HUES64 (cell line): ENCODE data around the gene TMEM178B.
"Not testable (repeated sequence)": the region's sequence is repeated elsewhere in the genome, so short reads cannot be mapped to it uniquely, and the experiment has no call there.

Experiments used
- H3K27ac ChIP-seq: 2 replicates; pipeline ENCODE4 v1.7.0; 2013; ENCODE audit warnings: low read depth, low read length, inconsistent platforms
- H3K27me3 ChIP-seq: 2 replicates; pipeline ENCODE4 v1.6.1; 2013; ENCODE audit warnings: mild to moderate bottlenecking, low read length; ENCODE audit not compliant: insufficient read depth
- H3K36me3 ChIP-seq: 2 replicates; pipeline ENCODE4 v1.6.1; 2013; ENCODE audit warnings: mild to moderate bottlenecking, low read length; ENCODE audit not compliant: insufficient read depth
- H3K4me1 ChIP-seq: 2 replicates; pipeline ENCODE4 v1.6.1; 2013; ENCODE audit warnings: mild to moderate bottlenecking, low read length, moderate library complexity; ENCODE audit not compliant: insufficient read depth
- H3K4me3 ChIP-seq: 2 replicates; pipeline ENCODE4 v1.5.1; 2013; ENCODE audit warnings: mild to moderate bottlenecking, low read length, moderate library complexity
- H3K9ac ChIP-seq: 2 replicates; pipeline ENCODE4 v1.6.1; 2013; ENCODE audit warnings: mild to moderate bottlenecking, low read depth, low read length
- H3K9me3 ChIP-seq: 2 replicates; pipeline ENCODE4 v1.6.1; 2013; ENCODE audit warnings: low read depth, low read length; ENCODE audit not compliant: insufficient read depth
- WGBS: fragments of 150-250, 120-280 bp; methylation state at CpG from one replicate; pipeline ENCODE4 v1.1.7; 2013; ENCODE audit warnings: missing lambda C conversion rate; 5-methylcytosine and 5-hydroxymethylcytosine counted together

TMEM178B gene

DNA sequence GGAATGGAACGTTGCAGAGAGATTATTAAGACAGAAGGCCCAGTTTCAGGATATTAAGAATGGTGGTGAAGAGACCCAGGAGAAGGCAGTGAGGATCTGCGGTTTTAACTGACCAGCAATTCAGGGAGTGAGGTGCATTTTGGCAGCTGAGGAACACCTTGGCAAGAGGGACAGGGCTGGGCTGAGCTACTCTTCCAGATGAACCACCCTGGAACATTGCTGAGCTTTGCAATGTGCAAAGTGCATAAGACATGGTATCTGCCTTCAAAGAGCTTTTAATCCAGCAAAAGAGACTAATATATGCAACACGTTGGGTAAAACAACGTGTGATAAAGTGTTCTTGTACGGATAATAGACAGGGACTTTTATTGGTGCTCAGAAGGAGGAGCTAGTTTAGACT is 296.3 kb downstream of the TMEM178B start:
- no peak overlapping the region for H3K9ac ChIP-seq
- no peaks in the 10 kb centered on the region for H3K9me3 ChIP-seq
- H3K4me3 ChIP-seq = no peak overlapping the region
- no peaks in the 10 kb centered on the region for H3K36me3 ChIP-seq
- H3K27ac ChIP-seq = no peak overlapping the region
- peaks cover 30% of the 10 kb centered on the region for H3K4me1 ChIP-seq
- no peaks in the 10 kb centered on the region for H3K27me3 ChIP-seq
- 92% methylated on average over 5 of the region's 5 CpGs for WGBS

DNA sequence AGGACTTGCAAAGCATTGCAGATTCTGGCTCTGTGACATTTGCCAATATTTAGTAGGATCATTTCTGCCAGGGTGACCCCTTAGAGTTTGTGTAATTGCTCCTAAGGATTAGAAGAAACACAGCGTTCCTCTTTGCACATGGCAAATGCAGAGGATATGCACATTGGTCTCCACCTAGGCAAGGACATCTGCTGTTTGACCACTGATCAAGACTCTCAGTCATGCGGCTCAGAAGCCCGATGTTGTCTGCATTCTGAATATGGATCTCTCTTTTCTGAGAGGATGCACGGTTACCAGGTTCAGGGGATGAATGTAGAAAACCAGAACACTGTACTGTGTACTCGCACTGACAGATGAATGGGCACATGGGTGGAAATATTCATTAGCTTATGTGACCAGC is 296.8 kb downstream of the TMEM178B start:
- Histone ChIP-seq H3K36me3 (no peaks in the 10 kb centered on the region), H3K4me3 (no peak overlapping the region), H3K9ac (no peak overlapping the region), H3K9me3 (no peaks in the 10 kb centered on the region), H3K27ac (no peak overlapping the region), H3K4me1 (peaks cover 28% of the 10 kb centered on the region), H3K27me3 (no peaks in the 10 kb centered on the region)
- WGBS = 95% methylated on average over 5 of the region's 5 CpGs

DNA sequence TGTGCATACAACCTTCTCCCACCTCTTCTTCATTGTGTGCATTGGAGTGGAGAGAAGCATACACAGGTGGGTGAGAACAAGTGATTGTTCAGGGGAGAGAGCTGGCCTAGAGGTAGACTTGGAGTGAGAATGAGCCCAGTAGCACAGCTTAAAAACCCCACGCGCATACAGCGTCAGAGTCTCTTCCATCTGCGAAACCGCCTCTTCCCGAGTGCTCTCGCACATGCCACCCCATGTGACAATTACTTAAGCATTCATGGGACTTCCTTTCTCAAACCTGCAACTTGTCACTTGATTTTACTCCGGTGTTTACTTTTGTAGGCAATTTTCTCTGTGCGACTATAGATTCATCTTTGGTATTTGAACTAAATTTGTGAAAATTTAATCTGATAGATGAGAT is 300.6 kb downstream of the TMEM178B start:
- Histone ChIP-seq H3K4me3 (no peak overlapping the region), H3K9ac (no peak overlapping the region), H3K36me3 (no peaks in the 10 kb centered on the region), H3K27ac (no peak overlapping the region), H3K4me1 (no peaks in the 10 kb centered on the region), H3K27me3 (no peaks in the 10 kb centered on the region), H3K9me3 (peaks cover 5% of the 10 kb centered on the region; the same call in 1 of the 2 replicates)
- 96% methylated on average over 9 of the region's 9 CpGs for WGBS

DNA sequence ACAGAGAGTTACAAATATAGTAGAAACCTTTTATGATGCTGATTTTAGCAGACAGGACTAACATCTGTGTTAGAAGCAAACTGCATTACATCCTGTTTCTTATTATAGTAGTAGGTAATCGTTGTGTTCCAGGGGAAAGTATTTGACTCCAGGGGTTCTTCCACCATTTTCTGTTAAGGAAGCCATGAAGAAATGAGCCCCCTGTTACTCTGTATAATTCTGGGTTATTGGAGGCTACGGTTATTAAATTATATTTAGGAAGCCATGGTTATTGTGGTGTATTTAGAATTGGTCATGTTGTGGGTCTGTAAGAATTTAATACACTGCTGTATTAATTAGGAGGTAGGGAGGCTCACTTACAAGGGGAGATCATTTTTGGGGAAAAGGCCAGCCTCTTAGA is 301.6 kb downstream of the TMEM178B start:
- WGBS = 95% methylated on average over 2 of the region's 2 CpGs
- no peaks in the 10 kb centered on the region for H3K36me3 ChIP-seq
- H3K4me3 ChIP-seq = no peak overlapping the region
- no peaks in the 10 kb centered on the region for H3K4me1 ChIP-seq
- H3K9me3 ChIP-seq = peaks cover 5% of the 10 kb centered on the region; the same call in 1 of the 2 replicates
- H3K27me3 ChIP-seq = no peaks in the 10 kb centered on the region
- no peak overlapping the region for H3K27ac ChIP-seq
- H3K9ac ChIP-seq = no peak overlapping the region

DNA sequence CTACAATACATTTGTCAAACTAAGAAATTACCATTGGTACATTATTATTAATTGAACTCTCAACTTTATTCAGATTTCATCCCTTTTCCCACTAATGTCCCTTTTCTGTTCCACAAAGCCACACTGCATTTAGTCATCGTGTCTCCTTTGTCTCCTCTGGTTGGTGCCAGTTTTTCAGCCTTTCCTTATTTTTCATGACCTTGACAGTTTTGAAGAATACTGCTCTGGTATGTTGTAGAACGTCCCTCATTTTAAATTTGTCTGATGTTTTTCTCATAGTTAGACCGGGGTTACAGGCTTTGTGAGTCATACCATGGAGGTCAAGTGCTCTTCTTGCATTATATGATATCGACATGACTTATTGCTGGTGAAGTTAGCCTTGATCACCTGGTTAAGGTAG is 304.0 kb downstream of the TMEM178B start:
- H3K27ac ChIP-seq = no peak overlapping the region

DNA sequence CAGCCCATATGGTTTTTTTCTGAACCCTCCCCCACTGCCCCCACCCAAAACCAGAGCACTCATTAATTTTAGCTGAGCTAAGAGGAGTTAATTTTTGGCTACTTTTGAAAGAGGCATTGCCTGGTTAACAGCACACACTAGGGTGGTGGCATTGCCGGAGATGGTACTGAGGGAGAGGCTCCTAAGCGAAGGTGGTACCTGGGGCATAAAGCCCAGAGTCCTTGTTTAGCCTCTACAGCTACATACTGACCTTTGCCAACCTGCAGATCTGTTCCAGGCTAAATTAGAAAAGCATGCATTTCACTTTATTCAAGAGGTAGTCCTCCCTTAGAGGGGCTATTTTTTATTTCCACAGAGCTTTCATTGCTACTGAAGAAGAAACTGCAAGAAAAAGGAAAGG is 304.5 kb downstream of the TMEM178B start:
- no peak overlapping the region for H3K27ac ChIP-seq
- H3K4me3 ChIP-seq = no peak overlapping the region
- no peaks in the 10 kb centered on the region for H3K27me3 ChIP-seq
- H3K9me3 ChIP-seq = peaks cover 5% of the 10 kb centered on the region; the same call in 1 of the 2 replicates
- 94% methylated on average over 2 of the region's 2 CpGs for WGBS
- H3K4me1 ChIP-seq = no peaks in the 10 kb centered on the region
- no peaks in the 10 kb centered on the region for H3K36me3 ChIP-seq
- no peak overlapping the region for H3K9ac ChIP-seq

More for the DNA sequence above, 304.0 kb downstream of the TMEM178B start:
- no peaks in the 10 kb centered on the region for H3K4me1 ChIP-seq
- no peak overlapping the region for H3K4me3 ChIP-seq
- H3K36me3 ChIP-seq = no peaks in the 10 kb centered on the region
- 95% methylated on average over 4 of the region's 4 CpGs for WGBS
- H3K27me3 ChIP-seq = no peaks in the 10 kb centered on the region
- H3K9ac ChIP-seq = no peak overlapping the region
- peaks cover 5% of the 10 kb centered on the region; the same call in 1 of the 2 replicates for H3K9me3 ChIP-seq

DNA sequence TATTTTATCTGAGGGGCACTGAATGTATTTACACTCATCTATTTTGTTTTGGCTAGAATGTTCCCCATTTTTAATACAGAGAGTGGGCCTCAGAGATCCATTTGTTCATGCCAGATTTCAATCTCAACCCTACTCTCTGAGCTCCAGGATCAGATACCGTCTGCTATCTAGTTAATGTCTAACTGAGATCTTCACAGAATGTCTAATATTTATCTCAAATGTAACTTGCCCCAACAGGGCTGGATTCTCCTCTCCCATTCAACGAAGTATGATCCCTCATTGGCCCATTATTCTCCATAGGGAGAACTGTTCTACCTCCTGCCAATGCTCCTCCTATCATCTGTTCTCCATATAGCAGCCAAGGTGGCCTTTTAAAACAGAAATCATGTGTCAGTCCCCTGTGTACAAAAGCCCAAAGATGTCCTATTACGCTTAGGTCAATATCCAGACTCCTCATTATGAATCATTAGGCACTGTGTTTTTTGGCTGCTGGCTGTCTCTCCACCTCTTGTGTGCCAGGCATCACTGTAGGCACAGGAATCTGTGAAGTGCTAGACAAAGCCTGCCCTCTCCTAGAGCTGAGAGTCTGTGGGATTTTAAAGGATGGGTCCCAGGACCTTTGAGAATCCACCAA is 308.0 kb downstream of the TMEM178B start:
- H3K9ac ChIP-seq = no peak overlapping the region
- H3K27me3 ChIP-seq = no peaks in the 10 kb centered on the region
- H3K36me3 ChIP-seq = no peaks in the 10 kb centered on the region
- no peak overlapping the region for H3K27ac ChIP-seq
- H3K9me3 ChIP-seq = no peaks in the 10 kb centered on the region
- H3K4me1 ChIP-seq = no peaks in the 10 kb centered on the region
- H3K4me3 ChIP-seq = no peak overlapping the region
- 88% methylated on average over 3 of the region's 3 CpGs for WGBS

DNA sequence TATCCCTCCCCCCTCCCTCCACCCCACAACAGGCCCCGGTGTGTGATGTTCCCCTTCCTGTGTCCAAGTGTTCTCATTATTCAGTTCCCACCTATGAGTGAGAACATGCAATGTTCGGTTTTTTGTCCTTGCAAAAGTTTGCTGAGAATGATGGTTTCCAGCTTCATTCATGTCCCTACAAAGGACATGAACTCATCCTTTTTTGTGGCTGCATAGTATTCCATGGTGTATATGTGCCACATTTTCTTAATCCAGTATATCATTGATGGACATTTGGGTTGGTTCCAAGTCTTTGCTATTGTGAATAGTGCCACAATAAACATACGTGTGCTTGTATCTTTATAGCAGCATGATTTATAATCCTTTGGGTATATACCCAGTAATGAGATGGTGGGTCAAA is 309.5 kb downstream of the TMEM178B start:
- H3K27me3 ChIP-seq, H3K9ac ChIP-seq, H3K36me3 ChIP-seq, H3K9me3 ChIP-seq, H3K27ac ChIP-seq, H3K4me1 ChIP-seq, H3K4me3 ChIP-seq: not testable (repeated sequence)
- 100% methylated on average over 3 of the region's 3 CpGs for WGBS

DNA sequence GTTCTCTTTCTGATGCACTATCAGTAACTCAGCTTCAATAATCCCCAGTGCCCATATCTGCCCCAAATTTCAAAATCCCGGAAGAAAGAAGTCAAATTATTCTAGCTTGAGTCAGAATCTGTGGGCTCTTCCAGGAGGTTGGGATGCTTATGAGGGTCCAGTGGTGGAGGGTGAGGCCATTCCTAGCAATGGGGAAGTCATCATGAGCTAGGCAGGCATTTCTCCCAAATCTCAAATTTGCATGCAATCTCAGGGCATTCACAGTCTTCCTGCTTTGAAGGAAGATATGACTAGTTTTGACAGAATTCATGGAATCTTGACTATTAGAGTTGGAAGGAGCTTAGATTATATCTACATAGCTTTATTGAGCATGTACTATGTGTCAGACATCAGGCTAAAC is 313.0 kb downstream of the TMEM178B start:
- no peak overlapping the region for H3K9ac ChIP-seq
- H3K36me3 ChIP-seq = no peaks in the 10 kb centered on the region
- no peak overlapping the region for H3K27ac ChIP-seq
- H3K4me1 ChIP-seq = no peaks in the 10 kb centered on the region
- no peaks in the 10 kb centered on the region for H3K9me3 ChIP-seq
- no peaks in the 10 kb centered on the region for H3K27me3 ChIP-seq
- no peak overlapping the region for H3K4me3 ChIP-seq
- WGBS = 100% methylated on average over 1 of the region's 1 CpG

DNA sequence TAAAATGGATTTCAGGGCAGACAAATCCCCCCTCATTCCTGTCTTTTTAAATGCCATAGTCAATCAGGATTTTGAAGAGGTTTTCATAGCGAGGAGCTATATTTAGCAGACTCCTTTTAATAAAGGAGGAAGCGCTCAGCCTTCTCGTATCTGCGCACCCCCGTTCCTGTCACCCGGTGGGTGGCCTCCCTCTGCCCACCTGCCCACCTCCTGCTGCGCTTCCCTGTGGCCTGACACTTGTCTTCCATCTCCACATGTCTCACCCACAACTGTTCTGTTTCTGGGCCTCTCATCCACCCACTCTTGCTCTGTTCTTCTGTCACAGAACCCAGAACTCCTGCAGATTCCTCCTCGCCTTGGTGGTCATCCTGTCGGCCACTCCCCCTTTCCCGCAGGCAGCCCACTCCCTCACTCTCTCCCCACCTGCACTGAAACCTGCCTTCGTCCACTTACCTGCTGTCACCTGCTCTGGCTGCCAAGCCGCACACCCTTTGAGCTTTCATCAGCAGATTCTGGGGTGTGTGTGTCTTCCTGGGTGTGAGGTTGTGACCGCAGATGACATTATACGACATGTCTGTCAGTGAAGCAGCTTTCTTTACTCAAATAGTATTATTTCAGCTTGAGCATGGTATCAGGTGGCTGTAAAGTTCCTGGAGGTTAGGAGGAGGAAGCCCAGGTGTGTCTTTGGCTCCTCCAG is 313.8 kb downstream of the TMEM178B start:
- no peak overlapping the region for H3K27ac ChIP-seq
- H3K36me3 ChIP-seq = no peaks in the 10 kb centered on the region
- no peak overlapping the region for H3K4me3 ChIP-seq
- 89% methylated on average over 14 of the region's 14 CpGs for WGBS
- H3K4me1 ChIP-seq = no peaks in the 10 kb centered on the region
- H3K9me3 ChIP-seq = no peaks in the 10 kb centered on the region
- H3K9ac ChIP-seq = no peak overlapping the region
- no peaks in the 10 kb centered on the region for H3K27me3 ChIP-seq

DNA sequence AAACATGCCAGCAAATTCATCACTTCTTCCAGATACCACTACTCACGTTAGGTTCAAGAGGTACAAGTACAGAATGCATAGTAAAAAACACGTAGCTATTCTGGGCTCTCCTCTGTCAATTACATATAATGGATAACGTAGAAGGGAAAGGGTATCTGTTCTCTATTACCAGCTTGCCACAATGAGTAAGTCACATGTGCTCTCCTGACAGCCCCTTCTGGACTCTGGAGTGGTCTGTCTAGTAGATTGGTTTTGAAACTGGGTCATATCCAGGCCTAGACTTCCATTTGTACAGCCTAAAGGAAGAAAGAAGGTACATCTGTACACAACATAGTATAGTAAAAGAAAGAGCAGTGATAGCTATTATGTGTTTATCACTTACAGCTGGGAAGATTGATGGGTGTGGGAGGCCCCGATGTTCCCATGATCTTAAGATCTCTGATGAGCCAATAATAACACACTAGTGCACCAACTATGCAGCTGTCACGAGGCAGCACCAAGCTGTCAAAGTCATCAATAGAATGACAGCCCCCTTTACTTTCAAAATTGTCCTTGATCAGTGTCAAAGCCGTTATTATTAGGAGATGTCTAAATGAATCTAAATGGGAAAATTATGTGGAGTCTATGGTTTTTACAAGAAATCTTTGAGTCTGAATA is 315.4 kb downstream of the TMEM178B start:
- Histone ChIP-seq H3K36me3 (no peaks in the 10 kb centered on the region), H3K4me1 (no peaks in the 10 kb centered on the region), H3K9me3 (no peaks in the 10 kb centered on the region), H3K27me3 (no peaks in the 10 kb centered on the region), H3K4me3 (no peak overlapping the region), H3K9ac (no peak overlapping the region), H3K27ac (no peak overlapping the region)
- 90% methylated on average over 6 of the region's 6 CpGs for WGBS
